RWPE2 (cell line): ENCODE results near the gene GTPBP6.

Experiments used
- ATAC-seq: fragments of 200-7000 bp; cut with Tn5 transposase; 3 replicates; pipeline ENCODE4 v1.9.1; 2021; ENCODE audit warnings: low read depth
- DNase-seq: peaks from one replicate; pipeline ENCODE4 v3.0.0-alpha.2; 2020; ENCODE audit warnings: low spot score
- H3K27ac ChIP-seq: fragments of 450-650 bp; 2 replicates; pipeline ENCODE4 v1.5.1; 2017; ENCODE audit warnings: mild to moderate bottlenecking; ENCODE audit not compliant: poor library complexity, severe bottlenecking
- H3K27me3 ChIP-seq: fragments of 250-450 bp; sonication (Bioruptor Pico); 2 replicates; pipeline ENCODE4 v1.5.1; 2021; ENCODE audit warnings: mild to moderate bottlenecking, moderate library complexity; ENCODE audit not compliant: insufficient read depth, poor library complexity, severe bottlenecking
- H3K36me3 ChIP-seq: fragments of 250-450 bp; sonication (Bioruptor Pico); 2 replicates; pipeline ENCODE4 v1.5.1; 2020; ENCODE audit warnings: low read depth, mild to moderate bottlenecking, moderate library complexity
- H3K4me1 ChIP-seq: fragments of 250-450 bp; sonication (Bioruptor Pico); 2 replicates; pipeline ENCODE4 v1.5.1; 2021; ENCODE audit warnings: mild to moderate bottlenecking, moderate library complexity; ENCODE audit not compliant: insufficient read depth, poor library complexity, severe bottlenecking
- H3K4me3 ChIP-seq: fragments of 250-450 bp; sonication (Bioruptor Pico); 2 replicates; pipeline ENCODE4 v1.5.1; 2021; ENCODE audit warnings: mild to moderate bottlenecking, moderate library complexity; ENCODE audit not compliant: severe bottlenecking
- H3K9me3 ChIP-seq: fragments of 250-450 bp; sonication (Bioruptor Pico); 2 replicates; pipeline ENCODE4 v1.5.1; 2021; ENCODE audit warnings: mild to moderate bottlenecking, moderate library complexity; ENCODE audit not compliant: severe bottlenecking
- CTCF ChIP-seq: fragments of 450-650 bp; IDR thresholded peaks from one replicate; pipeline ENCODE4 v1.5.1; 2017; ENCODE audit warnings: mild to moderate bottlenecking, moderate library complexity; ENCODE audit not compliant: poor library complexity, severe bottlenecking

The GTPBP6 gene

DNA sequence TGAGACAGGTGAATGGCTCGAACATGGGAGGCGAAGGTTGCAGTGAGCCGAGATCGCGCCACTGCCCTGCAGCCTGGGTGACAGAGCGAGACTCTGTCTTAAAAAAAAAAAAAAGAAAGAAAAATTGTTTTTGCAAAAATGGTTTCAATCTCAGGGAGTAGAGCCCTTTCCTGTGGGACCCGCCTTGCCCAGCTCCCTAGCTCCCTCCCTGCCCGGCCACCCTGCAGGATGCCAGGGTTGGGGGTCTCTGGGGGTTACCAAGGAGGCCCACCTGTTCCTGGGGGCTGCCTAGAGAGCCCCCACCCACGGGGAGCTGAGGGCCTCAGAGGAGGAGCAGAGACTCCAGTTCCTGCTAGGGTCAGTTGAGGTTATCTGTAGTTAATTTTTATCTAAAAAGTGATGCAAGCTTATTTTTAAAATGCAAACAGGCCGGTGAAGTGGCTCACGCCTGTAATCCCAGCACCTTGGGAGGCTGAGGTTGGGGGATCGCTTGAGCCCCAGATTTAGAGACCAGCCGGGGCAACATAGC is 56.2 kb downstream of the GTPBP6 start:
- no peak for TF ChIP-seq CTCF
- ATAC-seq: no peak

GRCh38 chrX:261919-262352 is 56.7 kb downstream of the GTPBP6 start:
- DNase-seq (peak; percentile 45), ATAC-seq (no peak; the same call in 2 of the 3 replicates)
- Histone ChIP-seq H3K4me3 (no peak overlapping the region), H3K27ac (peak overlapping the region; percentile 34), H3K36me3 (no peaks in the 10 kb centered on the region), H3K27me3 (no peaks in the 10 kb centered on the region), H3K4me1 (peaks cover 16% of the 10 kb centered on the region), H3K9me3 (no peaks in the 10 kb centered on the region)
- TF ChIP-seq CTCF: no peak

More for the DNA sequence above, 56.2 kb downstream of the GTPBP6 start:
- peak; percentile 28 for DNase-seq
- no peaks in the 10 kb centered on the region for H3K27me3 ChIP-seq
- H3K4me1 ChIP-seq: peaks cover 16% of the 10 kb centered on the region
- H3K4me3 ChIP-seq: no peak overlapping the region
- H3K36me3 ChIP-seq: no peaks in the 10 kb centered on the region
- H3K27ac ChIP-seq: peak overlapping the region; percentile 34
- H3K9me3 ChIP-seq: no peaks in the 10 kb centered on the region

DNA sequence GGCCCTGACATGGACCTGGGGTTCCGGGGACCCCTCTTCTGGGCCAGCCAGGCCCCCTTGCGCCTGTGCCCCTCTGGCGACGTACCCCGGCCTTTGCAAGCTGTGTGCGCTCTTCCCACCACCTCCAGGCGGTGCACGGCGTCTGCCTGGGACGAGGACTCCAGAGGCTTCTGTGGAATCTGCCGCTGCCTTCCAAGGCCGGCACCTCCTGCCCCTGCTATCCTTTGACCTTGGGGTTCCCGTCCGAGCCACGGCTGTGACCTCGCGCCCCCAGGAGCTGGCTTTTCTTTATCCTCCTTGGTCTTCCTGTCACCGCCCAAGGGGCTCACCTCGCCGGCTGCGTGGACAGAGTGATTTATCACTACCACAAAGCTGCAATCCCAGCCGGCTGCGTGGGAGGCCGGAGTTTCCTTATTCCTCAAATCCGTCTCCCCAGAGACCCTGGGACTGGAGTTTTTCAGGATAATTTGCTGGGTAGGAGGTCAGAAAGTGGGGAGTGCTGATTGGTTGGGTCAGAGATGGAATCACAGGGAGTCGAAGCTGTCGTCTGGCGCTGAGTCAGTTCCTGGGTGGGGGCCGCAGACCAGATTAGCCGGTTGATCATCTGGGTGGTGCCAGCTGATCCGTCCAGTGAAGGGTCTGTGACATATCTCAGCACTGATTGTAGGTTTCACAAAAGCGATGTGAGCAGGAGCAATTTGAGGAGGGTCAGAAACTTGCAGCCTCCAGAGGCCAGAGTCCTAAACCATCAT is 57.3 kb downstream of the GTPBP6 start:
- Histone ChIP-seq H3K27me3 (no peaks in the 10 kb centered on the region), H3K4me3 (no peak overlapping the region), H3K27ac (peak overlapping the region; percentile 34), H3K4me1 (peaks cover 16% of the 10 kb centered on the region), H3K9me3 (no peaks in the 10 kb centered on the region), H3K36me3 (no peaks in the 10 kb centered on the region)
- TF ChIP-seq CTCF: no peak
- ATAC-seq (peak; percentile 73), DNase-seq (peak; percentile 70)

GRCh38 chrX:259692-260355 is 58.8 kb downstream of the GTPBP6 start:
- Histone ChIP-seq H3K27ac (no peak overlapping the region), H3K36me3 (no peaks in the 10 kb centered on the region), H3K4me3 (no peak overlapping the region), H3K27me3 (no peaks in the 10 kb centered on the region), H3K4me1 (peaks cover 16% of the 10 kb centered on the region), H3K9me3 (no peaks in the 10 kb centered on the region)
- DNase-seq (peak; percentile 40), ATAC-seq (peak; percentile 28; the same call in 1 of the 3 replicates)
- no peak for TF ChIP-seq CTCF
